ENCODE data around the gene MSH2. TPM values are rescaled to one million over a fixed set of nuclear protein-coding genes. Genes with fewer than 3 reads are reported as not detected.

MSH2 gene
- total RNA-seq, 1 donor from 2014 or later, result 25.2 TPM

DNA sequence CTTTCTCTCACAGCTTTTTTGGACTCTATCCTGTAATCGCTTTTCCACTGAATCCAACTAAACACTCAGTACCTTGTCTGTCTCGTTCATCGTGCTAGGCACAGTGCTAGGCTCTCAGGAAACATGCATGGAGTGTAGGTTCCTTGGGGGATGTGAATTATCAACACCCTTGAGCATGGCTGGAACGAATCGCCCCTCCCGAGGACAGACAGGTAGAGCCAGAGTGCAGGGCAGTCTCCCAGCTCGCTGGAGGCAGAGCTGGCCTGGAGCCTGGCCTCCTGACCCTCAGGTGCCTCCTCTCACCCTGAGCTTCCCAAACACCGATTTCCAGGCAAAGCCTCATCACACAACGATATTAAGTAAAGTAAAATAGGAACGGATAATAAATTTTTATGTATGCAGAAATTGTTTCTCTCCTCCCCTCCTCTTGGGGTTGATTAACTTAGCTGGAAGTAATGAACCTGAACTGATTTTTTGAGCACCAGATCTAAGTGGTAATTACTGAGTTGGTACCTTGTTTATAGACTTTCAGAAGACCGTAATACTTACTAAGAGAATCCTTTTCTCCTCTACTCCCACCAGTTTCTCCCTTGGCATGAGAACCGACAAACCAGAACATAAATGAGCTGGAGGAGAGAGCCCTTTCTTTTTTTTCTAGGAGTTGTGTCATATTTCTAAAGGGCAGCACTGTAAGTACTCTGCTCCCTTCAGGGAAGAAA is 90.5 kb downstream of the MSH2 start:
- H3K27me3 Mint-ChIP-seq, result no peaks in the 10 kb centered on the region
- CTCF ChIA-PET, result no interaction called here

DNA sequence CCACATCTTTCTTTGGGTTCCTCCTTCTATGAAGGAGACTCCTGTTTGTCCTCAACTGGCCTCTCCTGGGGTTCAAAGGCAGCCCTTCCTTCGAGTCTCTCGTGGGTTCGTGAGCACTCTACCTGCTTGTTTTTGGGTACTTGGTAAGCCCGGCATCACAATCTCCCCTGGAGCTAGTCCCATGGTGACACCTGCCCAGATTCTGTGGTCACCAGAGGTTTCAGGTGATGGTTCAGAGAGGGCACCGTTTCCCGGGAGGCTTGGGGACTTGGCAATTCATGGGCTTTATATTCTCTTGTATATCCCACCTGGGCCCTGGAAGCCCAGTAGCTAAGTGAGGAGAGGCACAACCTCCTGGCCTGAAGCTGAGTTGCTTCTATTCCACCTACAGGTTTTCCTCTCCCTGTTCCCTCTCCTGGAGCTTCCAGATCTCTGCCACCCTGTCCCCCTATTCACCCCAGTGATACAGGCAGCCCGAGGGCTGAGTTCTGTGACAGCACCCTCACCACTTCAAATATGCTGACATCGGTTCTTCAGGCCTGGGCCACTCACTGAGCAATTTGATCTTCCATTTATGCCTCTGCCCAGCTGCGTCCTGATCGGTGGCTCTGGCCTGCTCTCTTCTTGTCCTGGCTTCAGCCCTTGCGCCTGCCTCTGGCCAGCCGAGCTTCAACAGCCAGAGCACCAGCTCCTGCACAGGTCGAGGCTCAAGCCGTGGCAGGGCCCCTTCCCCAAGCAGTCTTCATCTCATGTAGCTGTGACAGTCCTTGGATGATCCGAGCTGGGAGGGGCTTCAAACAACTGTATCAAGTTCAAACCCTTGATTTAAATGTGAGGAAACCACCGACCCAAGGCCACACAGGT is 91.5 kb downstream of the MSH2 start:
- TF ChIP-seq, protein P1, sequence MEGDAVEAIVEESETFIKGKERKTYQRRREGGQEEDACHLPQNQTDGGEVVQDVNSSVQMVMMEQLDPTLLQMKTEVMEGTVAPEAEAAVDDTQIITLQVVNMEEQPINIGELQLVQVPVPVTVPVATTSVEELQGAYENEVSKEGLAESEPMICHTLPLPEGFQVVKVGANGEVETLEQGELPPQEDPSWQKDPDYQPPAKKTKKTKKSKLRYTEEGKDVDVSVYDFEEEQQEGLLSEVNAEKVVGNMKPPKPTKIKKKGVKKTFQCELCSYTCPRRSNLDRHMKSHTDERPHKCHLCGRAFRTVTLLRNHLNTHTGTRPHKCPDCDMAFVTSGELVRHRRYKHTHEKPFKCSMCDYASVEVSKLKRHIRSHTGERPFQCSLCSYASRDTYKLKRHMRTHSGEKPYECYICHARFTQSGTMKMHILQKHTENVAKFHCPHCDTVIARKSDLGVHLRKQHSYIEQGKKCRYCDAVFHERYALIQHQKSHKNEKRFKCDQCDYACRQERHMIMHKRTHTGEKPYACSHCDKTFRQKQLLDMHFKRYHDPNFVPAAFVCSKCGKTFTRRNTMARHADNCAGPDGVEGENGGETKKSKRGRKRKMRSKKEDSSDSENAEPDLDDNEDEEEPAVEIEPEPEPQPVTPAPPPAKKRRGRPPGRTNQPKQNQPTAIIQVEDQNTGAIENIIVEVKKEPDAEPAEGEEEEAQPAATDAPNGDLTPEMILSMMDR (IDR thresholded peaks at IDR 0.05), result no peak
- Mint-ChIP-seq H3K9me3 (peaks cover 2% of the 10 kb centered on the region), H3K27ac (no peak overlapping the region), H3K36me3 (ENCODE audit: low read depth) (no peaks in the 10 kb centered on the region), H3K27me3 (no peaks in the 10 kb centered on the region), H3K4me3 (no peak overlapping the region), H3K4me1 (no peaks in the 10 kb centered on the region)
- POLR2A ChIA-PET, result no interaction called here
- CTCF ChIA-PET, result no interaction called here
- no peak for DNase-seq
- no peak for ATAC-seq (ENCODE audit: low read depth)
- intact Hi-C loops (cut with micrococcal nuclease), result no loop called here

More for the DNA sequence above, 90.5 kb downstream of the MSH2 start:
- TF ChIP-seq, protein P1 (IDR thresholded peaks at IDR 0.05), result no peak
- Mint-ChIP-seq H3K9me3 (no peaks in the 10 kb centered on the region), H3K4me3 (no peak overlapping the region), H3K27ac (no peak overlapping the region), H3K4me1 (no peaks in the 10 kb centered on the region), H3K36me3 (ENCODE audit: low read depth) (no peaks in the 10 kb centered on the region)
- intact Hi-C loops (cut with micrococcal nuclease), result no loop called here
- ATAC-seq (ENCODE audit: low read depth) (no peak), DNase-seq (no peak)
- POLR2A ChIA-PET, result no interaction called here

DNA sequence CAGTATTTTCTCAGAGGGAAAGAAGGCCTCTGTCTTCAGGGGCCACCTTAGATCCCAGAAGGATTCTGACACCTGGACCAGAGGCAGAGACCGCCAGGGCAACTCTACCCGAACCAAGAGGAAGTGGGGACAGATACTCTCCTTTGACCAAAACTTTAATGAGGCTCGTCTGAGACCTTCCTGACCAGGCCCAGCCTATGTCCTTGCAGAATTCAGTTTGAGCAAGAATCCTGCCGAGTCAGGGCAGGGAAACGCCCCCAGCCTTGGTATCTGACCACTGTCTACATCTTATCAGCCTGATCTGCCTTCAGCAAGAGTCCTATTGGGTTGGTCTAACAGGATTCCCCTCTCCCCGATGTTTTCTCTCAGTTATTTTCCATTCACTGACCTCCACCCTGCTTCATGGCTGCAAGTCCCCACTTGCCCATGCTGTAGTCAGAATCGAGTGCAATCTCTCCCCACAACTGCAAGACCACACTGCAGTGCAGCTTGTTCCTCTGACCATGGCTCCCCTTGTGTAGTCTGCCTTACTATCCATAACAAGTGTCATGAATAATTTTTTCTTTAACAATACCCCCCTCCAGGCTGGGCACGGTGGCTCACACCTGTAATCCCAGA is 95.0 kb downstream of the MSH2 start:
- no peak overlapping the region for H3K4me3 Mint-ChIP-seq
- ChIA-PET POLR2A (interaction anchor here (0.6 kb wide), 1 partner anchor 36 kb away, joined by 5 read pairs; no protein-coding TSS in a partner anchor), CTCF (no interaction called here)
- ATAC-seq (ENCODE audit: low read depth) (no peak), DNase-seq (no peak)
- no peak overlapping the region for H3K27ac Mint-ChIP-seq
- intact Hi-C loops (cut with micrococcal nuclease), result no loop called here
- H3K9me3 Mint-ChIP-seq, result peaks cover 11% of the 10 kb centered on the region
- no peaks in the 10 kb centered on the region for H3K27me3 Mint-ChIP-seq
- peaks cover 9% of the 10 kb centered on the region for H3K4me1 Mint-ChIP-seq
- TF ChIP-seq, protein P1 (IDR thresholded peaks at IDR 0.05), result no peak
- peaks cover 3% of the 10 kb centered on the region for H3K36me3 Mint-ChIP-seq (ENCODE audit: low read depth)

DNA sequence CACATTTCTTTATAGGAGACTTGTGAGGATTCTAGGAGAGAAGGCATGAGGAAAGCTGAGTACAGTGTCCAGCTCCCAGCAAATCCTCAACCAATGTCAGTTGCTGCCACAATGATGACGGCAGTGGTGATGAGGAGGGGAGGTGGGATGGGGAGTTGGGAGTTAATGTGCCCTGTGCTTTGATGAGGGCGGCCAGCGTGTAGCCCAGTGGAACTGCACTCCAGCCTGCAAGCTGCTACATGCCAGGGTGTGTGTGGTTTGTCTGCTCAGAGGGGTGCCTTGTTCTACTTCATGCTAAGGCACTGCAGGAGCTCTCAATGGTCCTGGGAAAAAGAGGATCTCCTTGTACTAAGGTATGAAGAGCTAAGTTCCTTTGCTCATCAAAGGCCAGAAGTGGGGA is 96.1 kb downstream of the MSH2 start:
- TF ChIP-seq, protein P1 (IDR thresholded peaks at IDR 0.05), result no peak
- Mint-ChIP-seq H3K27me3 (no peaks in the 10 kb centered on the region), H3K27ac (no peak overlapping the region), H3K9me3 (peaks cover 11% of the 10 kb centered on the region), H3K4me1 (peaks cover 20% of the 10 kb centered on the region), H3K36me3 (ENCODE audit: low read depth) (peaks cover 3% of the 10 kb centered on the region), H3K4me3 (no peak overlapping the region)
- CTCF ChIA-PET, result no interaction called here
- ATAC-seq (ENCODE audit: low read depth) (no peak), DNase-seq (no peak)
- POLR2A ChIA-PET, result no interaction called here
- intact Hi-C loops (cut with micrococcal nuclease), result no loop called here
